HG03196 (cell line): ENCODE data around the gene FAM200C.
"Not testable (repeated sequence)": the region's sequence is repeated elsewhere in the genome, so short reads cannot be mapped to it uniquely, and the experiment has no call there.

Experiments used
- ATAC-seq: cut with Tn5 transposase; IDR thresholded peaks from one replicate; pipeline ENCODE4 v1.9.1; 2021; ENCODE audit not compliant: unreplicated experiment

FAM200C gene

DNA sequence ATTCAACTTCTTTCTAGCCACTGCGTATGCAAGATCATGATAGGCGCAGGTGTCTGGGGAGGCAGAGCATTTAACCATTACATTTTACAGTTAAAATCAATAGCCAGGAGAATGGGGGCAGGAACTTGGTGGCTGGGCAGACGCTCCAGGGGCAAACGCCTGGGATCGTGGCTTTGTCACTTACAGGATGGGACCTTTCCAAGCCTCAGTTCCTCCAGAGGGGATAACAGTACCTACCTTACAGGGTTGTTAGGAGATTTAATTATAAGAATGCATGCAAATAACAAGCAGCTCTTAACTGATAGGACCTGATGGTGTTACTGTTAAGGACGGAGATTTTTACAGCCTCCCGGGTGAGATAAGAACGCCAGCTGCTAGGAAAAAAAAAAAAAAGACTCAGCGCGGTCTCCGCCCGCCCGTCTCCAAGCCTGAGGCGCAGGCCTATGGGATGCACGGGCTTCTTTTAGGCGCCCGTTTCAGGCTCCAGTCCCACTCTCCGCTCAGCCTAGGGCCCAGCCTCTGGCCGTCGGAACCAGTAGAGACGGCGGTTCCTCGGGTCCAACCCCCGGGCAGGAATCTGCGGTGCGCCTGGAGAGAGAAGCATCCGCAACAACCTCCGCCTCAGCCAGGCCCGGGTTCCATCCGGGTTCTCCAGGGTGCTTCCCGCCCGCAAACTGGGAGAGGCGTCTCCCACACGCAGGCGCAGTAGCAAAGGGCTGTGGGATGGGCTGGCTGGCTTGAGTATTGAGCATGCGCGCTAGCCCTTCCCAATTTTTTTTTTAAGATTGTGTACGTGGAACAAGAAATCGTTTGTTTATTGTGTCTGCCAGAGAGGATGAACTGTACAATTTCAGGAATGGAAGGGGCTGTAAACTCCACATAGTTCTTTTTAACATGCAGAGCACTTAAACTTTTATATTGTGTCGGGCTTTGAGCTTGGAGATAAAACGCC lies at the start of gene FAM200C:
TSS of gene FAM200C (minus strand) at position 653 of the 952 bp plus-strand sequence. CDS start 4,564 bp downstream, outside the sequence.
- ATAC-seq: peak; percentile 81

- ATAC-seq: no peak
These were observed 49.6 kb upstream of the FAM200C start for GRCh38 chr5:160449458-160449857.

- ATAC-seq: no peak
These were observed 49.0 kb upstream of the FAM200C start for GRCh38 chr5:160448886-160449285.

GRCh38 chr5:160445751-160446150 lies 45.9 kb upstream of the FAM200C start:
- no peak for ATAC-seq

- ATAC-seq: no peak
These were observed 45.3 kb upstream of the FAM200C start for GRCh38 chr5:160445132-160445531.

- ATAC-seq: no peak
These were observed 44.6 kb upstream of the FAM200C start for GRCh38 chr5:160444407-160444806.

DNA sequence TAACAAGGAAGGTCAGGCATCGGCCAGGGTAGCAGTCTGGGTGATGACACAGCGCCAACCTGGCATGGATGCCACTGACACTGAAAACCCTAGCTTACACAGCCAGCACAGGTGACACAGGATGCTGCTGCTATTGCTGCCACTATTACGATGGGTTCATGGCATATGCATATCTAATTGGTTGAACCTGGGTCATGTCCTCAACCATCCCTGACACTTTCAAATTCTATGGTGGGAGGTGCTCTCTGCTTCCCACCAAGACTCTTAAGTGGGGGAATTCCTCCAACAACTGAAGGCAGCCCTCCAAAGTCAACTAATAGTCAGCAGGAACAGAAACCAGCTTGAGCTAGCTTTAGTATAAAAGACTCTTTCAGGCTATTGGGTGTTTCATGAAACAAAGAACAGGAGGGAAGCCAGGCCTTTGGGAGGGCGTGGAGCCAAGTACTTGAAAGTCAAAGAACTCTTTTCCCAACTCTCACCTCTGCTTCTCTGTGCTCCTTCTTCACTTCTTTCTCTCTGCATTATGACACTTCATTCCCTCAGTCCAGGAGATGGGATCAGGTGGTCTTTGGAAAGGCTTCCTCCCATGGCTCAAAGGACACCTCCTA lies 43.1 kb upstream of the FAM200C start:
- ATAC-seq: no peak

GRCh38 chr5:160441311-160441781 lies 41.5 kb upstream of the FAM200C start:
- peak; percentile 22 for ATAC-seq

DNA sequence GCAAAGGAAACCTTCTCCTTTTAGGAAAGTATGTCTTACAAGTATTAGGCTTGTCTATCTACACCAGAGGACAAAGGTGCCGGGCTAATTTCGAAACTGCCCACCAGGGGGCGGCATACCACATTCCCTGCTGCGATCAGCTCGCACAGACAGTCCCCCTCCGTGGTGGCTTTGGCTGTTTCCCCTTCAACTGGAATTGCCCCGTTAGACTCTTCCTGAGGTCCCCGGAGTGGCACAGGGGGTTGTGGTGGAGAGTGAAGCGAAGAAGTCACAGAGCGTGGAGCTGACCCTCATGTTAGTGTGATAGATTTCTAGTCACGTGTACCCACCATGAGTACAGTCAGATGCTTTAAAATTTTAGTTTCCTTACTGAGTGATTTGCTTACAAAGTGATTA lies 39.3 kb upstream of the FAM200C start:
- ATAC-seq: peak; percentile 44

GRCh38 chr5:160438316-160439204 lies 38.7 kb upstream of the FAM200C start:
- peak; percentile 34 for ATAC-seq

GRCh38 chr5:160437271-160437670 lies 37.4 kb upstream of the FAM200C start:
- no peak for ATAC-seq

GRCh38 chr5:160436661-160437060 lies 36.8 kb upstream of the FAM200C start:
- ATAC-seq: not testable (repeated sequence)

GRCh38 chr5:160436017-160436416 lies 36.2 kb upstream of the FAM200C start:
- ATAC-seq: no peak

GRCh38 chr5:160435532-160435931 lies 35.7 kb upstream of the FAM200C start:
- ATAC-seq: no peak

GRCh38 chr5:160434022-160434531 lies 34.2 kb upstream of the FAM200C start:
- peak; percentile 74 for ATAC-seq

- ATAC-seq: no peak
These were observed 32.9 kb upstream of the FAM200C start for GRCh38 chr5:160432787-160433186.

DNA sequence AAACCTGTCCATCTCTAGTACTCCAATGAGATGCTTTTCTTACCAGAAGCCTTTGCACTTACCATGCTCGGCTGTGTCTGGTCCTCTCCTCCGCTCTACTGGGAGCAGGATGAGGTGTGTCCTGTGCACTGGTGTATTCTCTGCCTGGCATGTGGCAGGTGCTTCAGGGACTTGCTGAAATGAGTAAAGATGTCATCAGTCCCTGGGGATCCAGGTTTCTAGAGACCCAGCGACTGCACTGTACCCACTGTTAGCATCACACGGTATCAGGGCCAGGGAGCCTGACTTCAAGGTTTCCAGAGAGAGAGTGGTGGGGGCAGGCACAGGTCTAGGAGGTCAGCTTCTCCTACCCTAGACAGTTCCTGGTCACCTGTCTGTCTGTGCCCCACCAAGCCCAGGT lies 32.3 kb upstream of the FAM200C start:
- peak; percentile 20 for ATAC-seq

DNA sequence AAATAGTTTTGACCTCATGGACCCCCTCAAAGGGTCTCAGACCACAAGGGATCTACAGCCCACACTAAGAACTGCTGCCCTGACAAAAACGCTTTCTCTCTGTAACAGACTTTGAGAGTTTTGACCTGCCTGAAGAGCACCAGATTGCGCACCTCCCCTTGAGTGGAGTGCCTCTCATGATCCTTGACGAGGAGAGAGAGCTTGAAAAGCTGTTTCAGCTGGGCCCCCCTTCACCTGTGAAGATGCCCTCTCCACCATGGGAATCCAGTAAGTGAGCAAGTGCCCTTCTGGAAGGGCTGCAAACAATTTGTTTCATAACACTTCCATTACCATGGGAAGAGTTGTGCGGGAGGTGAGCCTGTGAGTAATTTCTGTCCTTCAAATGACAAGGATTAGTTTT lies 27.8 kb upstream of the FAM200C start:
- ATAC-seq: no peak

- no peak for ATAC-seq
These were observed 23.2 kb upstream of the FAM200C start for GRCh38 chr5:160423099-160423498.

- peak; percentile 65 for ATAC-seq
These were observed 21.9 kb upstream of the FAM200C start, which contains the start of gene PTTG1 for GRCh38 chr5:160421625-160422258. PTTG1 (plus strand) TSS chr5:160421855; CDS start chr5:160422313, 458 bp downstream.
